ENCODE data around the gene PLA2G4E. TPM values are rescaled to one million over a fixed set of nuclear protein-coding genes. Genes with fewer than 3 reads are reported as not detected.

The PLA2G4E gene
- total and polyA plus RNA-seq, 9 of the 15 experiments (the other 6 are each of a cell fraction or from before 2014, with no cell fraction given) = 0.03 TPM; not detected in 8

DNA sequence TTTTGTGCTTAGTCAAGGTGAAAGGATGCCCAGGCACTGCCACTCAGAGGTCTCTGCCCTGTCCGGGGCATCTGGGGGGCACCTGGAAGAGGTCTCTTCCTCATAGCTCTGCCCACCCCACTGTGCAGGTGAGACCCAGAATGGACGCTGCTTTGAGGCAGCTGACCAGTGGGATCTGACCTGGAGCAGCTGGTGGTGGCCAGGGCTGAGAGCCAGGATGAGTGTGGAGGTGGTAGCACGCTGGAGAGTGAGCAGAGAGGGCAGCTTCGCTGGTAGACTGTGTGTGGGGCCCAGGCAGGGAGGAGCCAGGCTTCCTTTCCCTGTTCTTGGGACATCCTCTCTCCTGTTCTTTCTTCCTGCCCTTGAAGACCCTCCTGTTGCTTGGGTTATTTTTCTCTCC lies 32.2 kb upstream of the PLA2G4E start:
- no peaks in the 10 kb centered on the region for H3K36me3 ChIP-seq (ENCODE audit: control insufficient read depth, insufficient read depth, low read length)
- no peak overlapping the region for H3K4me2 ChIP-seq (ENCODE audit: insufficient read depth, low read length)
- H3K4me1 ChIP-seq (replicated peaks in 1 of 2; ENCODE audit: control insufficient read depth in 2 of 2, insufficient read depth in 2 of 2, low read length in 2 of 2) = peaks cover 0 to 6% of the 10 kb centered on the region in 2 experiments; a peak in 3 of 5 replicates
- H3K27ac ChIP-seq (ENCODE audit: extremely low read depth, low read depth, low read length) = no peak overlapping the region
- BruUV-seq (replicated peaks) = no TSS peak
- ATAC-seq = no peak
- in situ Hi-C loops (cut with MboI) = no loop called here
- H3K9ac ChIP-seq (ENCODE audit: insufficient read depth in 1 of 2, low read depth in 2 of 2, low read length in 2 of 2) = no peak overlapping the region
- DNase-seq (ENCODE audit: extremely low read depth in 1 of 4, low spot score in 3 of 4) = no peak
- H4K20me1 ChIP-seq (replicated peaks; ENCODE audit: control insufficient read depth, insufficient read depth, low read length) = peaks cover 4% of the 10 kb centered on the region; the same call in 1 of the 2 replicates
- H2AFZ ChIP-seq (ENCODE audit: low read depth, low read length) = no peak overlapping the region
- FAIRE-seq = no peak
- WGBS (ENCODE audit: insufficient coverage, low coverage, missing lambda C conversion rate) = 0% methylated on average over 4 of the region's 4 CpGs
- no peaks in the 10 kb centered on the region for H3K79me2 ChIP-seq (ENCODE audit: control insufficient read depth, insufficient read depth, low read length)
- no peak for TF ChIP-seq POLR2H (tag; IDR thresholded peaks at IDR 0.05; ENCODE audit: low read depth)
- TF ChIP-seq ZKSCAN1 (IDR thresholded peaks at IDR 0.05; ENCODE audit: low read depth, low read length) = no peak
- TF ChIP-seq, protein P1, sequence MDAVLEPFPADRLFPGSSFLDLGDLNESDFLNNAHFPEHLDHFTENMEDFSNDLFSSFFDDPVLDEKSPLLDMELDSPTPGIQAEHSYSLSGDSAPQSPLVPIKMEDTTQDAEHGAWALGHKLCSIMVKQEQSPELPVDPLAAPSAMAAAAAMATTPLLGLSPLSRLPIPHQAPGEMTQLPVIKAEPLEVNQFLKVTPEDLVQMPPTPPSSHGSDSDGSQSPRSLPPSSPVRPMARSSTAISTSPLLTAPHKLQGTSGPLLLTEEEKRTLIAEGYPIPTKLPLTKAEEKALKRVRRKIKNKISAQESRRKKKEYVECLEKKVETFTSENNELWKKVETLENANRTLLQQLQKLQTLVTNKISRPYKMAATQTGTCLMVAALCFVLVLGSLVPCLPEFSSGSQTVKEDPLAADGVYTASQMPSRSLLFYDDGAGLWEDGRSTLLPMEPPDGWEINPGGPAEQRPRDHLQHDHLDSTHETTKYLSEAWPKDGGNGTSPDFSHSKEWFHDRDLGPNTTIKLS (IDR thresholded peaks at IDR 0.05; ENCODE audit: borderline replicate concordance, low read depth) = no peak
- TF ChIP-seq ZFX (CRISPR knock-in tag; IDR thresholded peaks at IDR 0.05) = no peak
- TF ChIP-seq ZNF780A (CRISPR knock-in tag; IDR thresholded peaks at IDR 0.05) = no peak
- TF ChIP-seq ZNF551 (CRISPR knock-in tag; IDR thresholded peaks at IDR 0.05) = no peak
- no peak for TF ChIP-seq ZFP36 (IDR thresholded peaks at IDR 0.05; ENCODE audit: low read depth, low read length, partially characterized antibody)
- TF ChIP-seq ZNF76 (CRISPR knock-in tag; IDR thresholded peaks at IDR 0.05; ENCODE audit: borderline replicate concordance) = no peak
- no peak for TF ChIP-seq KLF6 (CRISPR knock-in tag; IDR thresholded peaks at IDR 0.05; ENCODE audit: borderline replicate concordance)
- TF ChIP-seq CREM (IDR thresholded peaks at IDR 0.05; ENCODE audit: low read depth) = no peak
- TF ChIP-seq ESRRA (IDR thresholded peaks at IDR 0.05; ENCODE audit: borderline replicate concordance, low read depth) = no peak
- TF ChIP-seq, protein P2, sequence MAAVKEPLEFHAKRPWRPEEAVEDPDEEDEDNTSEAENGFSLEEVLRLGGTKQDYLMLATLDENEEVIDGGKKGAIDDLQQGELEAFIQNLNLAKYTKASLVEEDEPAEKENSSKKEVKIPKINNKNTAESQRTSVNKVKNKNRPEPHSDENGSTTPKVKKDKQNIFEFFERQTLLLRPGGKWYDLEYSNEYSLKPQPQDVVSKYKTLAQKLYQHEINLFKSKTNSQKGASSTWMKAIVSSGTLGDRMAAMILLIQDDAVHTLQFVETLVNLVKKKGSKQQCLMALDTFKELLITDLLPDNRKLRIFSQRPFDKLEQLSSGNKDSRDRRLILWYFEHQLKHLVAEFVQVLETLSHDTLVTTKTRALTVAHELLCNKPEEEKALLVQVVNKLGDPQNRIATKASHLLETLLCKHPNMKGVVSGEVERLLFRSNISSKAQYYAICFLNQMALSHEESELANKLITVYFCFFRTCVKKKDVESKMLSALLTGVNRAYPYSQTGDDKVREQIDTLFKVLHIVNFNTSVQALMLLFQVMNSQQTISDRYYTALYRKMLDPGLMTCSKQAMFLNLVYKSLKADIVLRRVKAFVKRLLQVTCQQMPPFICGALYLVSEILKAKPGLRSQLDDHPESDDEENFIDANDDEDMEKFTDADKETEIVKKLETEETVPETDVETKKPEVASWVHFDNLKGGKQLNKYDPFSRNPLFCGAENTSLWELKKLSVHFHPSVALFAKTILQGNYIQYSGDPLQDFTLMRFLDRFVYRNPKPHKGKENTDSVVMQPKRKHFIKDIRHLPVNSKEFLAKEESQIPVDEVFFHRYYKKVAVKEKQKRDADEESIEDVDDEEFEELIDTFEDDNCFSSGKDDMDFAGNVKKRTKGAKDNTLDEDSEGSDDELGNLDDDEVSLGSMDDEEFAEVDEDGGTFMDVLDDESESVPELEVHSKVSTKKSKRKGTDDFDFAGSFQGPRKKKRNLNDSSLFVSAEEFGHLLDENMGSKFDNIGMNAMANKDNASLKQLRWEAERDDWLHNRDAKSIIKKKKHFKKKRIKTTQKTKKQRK (IDR thresholded peaks at IDR 0.05; ENCODE audit: borderline replicate concordance, low read depth, low read length) = no peak
- no peak for TF ChIP-seq POLR3A (IDR thresholded peaks at IDR 0.05; ENCODE audit: borderline replicate concordance, extremely low read depth, insufficient read depth, insufficient read length)
- TF ChIP-seq ZBED1 (IDR thresholded peaks at IDR 0.05) = no peak
- TF ChIP-seq POLR2A (conservative IDR thresholded peaks at IDR 0.05) = no peak
- H3K9me1 ChIP-seq (ENCODE audit: control insufficient read depth, insufficient read depth, low read length) = no peaks in the 10 kb centered on the region
- intact Hi-C loops (cut with micrococcal nuclease) = no loop called here
- H3K27me3 ChIP-seq (ENCODE audit: control insufficient read depth in 2 of 2, insufficient read depth in 2 of 2, low read length in 2 of 2) = peaks cover 46 to 64% of the 10 kb centered on the region in 2 experiments
- ChIA-PET CTCF (ENCODE audit: low intra/inter-chr PET ratio) (no interaction called here), POLR2A (interaction anchor here (0.7 to 1.1 kb wide), 2 partner anchors 10 to 25 kb away, joined by 3 to 4 read pairs; no protein-coding TSS in a partner anchor)
- no peak overlapping the region for H3K4me3 ChIP-seq
- H3K9me3 ChIP-seq (replicated peaks; ENCODE audit: control insufficient read depth, insufficient read depth, low read depth, low read length) = no peaks in the 10 kb centered on the region
